GM21390 (cell line): ENCODE measurements around the gene MTMR1.

Experiments
- ATAC-seq: cut with Tn5 transposase; IDR thresholded peaks from one replicate; pipeline ENCODE4 v1.9.1; 2021; ENCODE audit not compliant: unreplicated experiment

MTMR1 gene

DNA sequence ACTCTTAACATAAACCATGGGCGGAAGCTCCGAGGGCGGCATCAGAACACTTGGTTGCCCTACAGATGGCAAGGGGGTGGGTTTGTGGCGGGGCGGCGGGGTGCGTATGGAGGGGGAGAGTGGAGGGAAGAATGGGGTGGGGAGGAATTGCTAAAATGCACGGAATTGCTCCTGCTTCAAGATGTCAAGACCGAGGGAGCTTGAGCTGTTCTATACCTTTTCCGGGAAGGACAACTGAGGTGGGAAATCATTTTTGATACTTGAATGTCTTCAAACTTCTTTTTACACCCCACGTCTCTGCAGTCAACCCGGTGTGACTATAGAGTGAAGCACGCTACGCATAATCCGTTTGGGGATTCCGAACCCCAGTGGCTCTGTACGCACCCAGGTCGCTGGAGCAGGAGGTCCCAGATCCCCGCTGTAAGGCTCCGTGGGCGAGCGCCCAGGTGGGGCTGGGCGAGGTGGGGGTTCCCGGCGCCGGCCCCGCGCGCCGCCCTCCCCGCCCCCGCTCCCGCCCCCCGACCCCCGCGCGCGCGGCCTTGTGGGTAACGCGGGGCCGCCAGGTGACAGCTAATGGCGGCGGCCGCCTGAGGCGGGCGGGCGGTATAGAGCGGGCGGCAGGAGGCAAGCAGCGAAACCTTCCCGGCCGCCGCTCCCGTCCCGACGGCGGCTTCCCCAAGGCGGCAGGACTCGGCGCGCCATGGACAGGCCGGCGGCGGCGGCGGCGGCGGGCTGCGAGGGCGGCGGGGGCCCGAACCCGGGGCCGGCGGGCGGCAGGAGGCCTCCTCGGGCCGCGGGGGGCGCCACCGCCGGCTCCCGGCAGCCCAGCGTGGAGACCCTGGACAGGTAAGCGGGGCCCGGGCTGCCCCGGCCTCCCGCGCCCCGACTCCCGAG is at the start of gene MTMR1:
MTMR1 (plus strand) TSS at position 566 of the 894 bp plus-strand sequence; CDS start at position 701, 135 bp downstream.
- ATAC-seq: peak; percentile 39

DNA sequence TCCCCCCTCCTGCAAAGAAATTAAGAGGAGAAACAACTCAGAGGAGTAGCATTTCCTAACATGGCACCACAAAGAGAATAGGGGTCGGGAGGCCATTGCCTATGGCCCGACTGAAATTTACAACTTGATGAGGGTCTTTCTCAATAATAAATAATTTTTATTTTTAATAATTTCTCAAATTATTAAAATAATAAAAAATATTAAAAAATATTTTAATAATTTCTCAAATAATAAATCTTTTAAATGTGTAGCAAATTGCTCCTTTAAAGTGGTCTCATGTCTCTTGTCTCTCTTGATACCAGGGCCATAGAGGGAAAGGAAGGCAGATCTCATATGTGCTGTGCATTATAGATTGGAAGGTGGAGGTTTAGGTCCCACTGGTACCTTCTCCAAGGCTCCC is 49.2 kb upstream of the MTMR1 start:
- no peak for ATAC-seq

- ATAC-seq: no peak
Observed at GRCh38 chrX:150644422-150644821, 48.8 kb upstream of the MTMR1 start.

DNA sequence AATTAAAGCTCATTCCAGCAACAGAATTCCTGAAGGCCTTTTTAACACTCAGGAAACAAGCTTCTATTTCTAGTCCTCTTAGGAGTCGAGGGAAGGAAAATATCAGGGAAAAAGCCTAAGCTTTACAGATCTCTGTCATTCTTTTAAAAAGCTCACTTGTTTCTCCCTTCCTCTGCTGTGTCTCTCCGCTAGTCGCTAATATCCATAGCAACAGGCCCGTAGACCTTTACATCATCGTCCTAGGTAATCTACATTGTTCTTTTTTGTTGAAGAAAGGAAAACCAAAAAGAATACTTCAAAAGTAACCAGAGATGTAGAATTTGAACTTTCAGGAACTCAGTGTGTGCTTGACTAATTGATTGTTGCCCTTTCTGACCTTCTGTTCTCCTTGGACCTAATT is 45.9 kb upstream of the MTMR1 start:
- ATAC-seq: no peak

DNA sequence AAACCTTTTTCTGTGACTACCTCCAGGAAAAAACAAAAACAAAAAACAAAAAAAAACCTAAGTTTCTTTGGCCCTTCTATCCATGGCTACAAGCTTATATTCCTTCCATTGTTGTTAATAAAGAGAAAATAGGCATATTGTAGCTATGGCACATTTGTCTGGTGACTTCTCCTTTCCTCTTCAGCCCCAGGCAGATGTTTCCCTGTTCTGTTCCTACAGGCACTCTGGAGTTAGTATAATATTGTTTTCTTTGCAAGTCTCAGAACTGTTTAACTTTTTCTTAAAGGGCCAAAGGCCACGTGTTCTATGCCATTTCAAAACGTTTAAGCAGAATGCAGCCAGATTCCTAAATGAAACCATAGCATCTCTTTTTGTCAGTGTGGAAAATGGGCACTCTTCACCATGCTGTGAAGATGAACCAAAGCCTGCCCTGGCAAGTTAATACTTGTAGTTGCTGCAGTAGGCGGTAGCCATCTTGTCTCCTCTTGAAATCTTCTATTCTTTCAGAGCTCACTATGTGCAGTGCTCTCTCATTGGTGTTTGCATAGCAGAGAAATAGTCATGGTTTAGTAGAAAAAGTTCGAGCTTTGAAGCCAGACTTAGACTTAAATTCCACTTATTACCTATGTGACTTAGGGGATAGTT is 44.8 kb upstream of the MTMR1 start:
- no peak for ATAC-seq

DNA sequence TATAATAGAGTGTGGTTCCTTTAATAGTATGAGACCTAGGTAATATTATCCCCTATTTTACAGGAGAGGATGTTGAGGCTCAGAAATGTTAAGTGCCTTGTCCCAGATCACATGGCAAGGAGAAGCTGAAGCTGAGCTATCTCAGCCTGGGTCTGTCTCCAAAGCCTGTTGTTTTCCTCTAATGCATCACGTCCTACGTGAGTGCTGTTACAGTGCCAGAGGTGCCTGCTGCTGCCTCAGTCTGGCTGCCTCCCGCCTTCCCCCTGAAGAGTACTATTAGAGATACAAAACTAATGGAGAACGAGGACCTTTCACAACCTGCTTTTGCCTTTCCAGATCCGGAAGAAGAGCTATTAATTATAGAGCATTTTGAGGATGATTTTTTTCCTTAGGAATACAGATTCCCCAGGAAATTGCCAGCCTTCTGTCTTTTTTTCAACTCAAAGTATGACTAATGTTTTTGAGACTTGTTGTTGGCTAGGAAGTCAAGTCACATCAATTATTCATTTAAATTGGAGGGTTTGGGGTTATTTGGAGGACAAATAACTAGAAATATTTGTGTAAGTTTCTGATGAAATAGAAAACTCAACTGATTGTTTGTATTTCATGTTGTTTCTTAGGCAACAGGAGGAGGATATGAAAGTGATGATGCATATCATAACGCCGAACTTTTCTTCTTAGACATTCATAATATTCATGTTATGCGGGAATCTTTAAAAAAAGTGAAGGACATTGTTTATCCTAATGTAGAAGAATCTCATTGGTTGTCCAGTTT is 43.9 kb upstream of the MTMR1 start:
- ATAC-seq: no peak

DNA sequence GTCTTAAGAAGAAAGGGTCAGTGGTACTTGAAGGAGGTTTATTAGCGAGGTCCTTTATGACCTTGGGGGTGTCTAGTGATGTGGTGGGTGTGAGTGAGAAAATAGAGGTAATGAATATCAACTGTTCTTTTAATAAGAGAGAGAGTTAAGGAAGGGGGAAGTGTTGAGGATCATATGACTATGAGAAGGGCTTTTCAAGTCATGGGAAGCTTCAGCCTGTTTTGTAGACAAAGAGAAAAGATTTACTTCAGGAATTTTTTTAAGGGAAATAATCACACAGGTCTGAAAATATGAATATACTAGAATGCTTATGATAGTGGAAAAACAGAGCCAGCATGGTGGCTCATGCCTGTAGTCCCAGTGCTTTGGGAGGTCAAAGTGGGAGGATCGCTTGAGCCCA is 41.3 kb upstream of the MTMR1 start:
- no peak for ATAC-seq

DNA sequence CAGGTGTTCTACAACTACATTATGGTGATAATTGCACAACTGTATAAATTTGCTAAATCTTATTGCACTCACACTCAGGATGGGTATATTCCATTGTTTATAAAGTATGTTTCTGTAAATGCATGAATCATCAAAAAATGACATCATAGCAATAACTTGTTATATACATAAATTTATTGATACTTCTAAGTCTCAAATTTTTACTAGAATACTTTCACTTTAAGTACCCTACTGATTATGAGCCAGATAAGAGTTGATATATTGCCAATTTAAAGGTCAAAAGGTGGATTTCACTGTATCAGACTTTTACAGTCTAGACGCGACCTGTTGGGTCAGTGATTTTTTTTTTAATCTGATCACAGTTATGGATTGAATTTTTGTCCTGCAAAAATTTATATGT is 37.4 kb upstream of the MTMR1 start:
- ATAC-seq: no peak

- no peak for ATAC-seq
Observed at GRCh38 chrX:150663073-150663472, 30.1 kb upstream of the MTMR1 start.

GRCh38 chrX:150664290-150664689 is 28.9 kb upstream of the MTMR1 start:
- no peak for ATAC-seq

DNA sequence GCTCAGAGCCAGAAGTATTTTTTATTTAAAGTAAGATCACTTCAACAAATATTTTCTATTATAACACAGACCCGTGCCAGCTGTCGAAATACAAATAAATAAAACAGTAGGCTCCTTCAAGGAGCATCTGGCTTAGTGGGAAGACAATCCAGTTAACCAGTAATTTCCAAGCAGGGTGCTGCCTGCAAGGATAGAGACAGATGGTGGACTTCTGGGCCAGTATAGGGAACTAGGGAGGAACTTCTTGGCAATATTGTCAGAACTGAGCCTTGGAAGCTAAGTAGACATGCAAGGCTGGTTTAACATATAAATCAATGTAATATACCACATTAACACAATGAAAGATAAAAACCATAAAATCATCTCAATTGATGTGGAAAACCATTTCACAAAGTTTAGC is 17.0 kb upstream of the MTMR1 start:
- ATAC-seq: no peak

DNA sequence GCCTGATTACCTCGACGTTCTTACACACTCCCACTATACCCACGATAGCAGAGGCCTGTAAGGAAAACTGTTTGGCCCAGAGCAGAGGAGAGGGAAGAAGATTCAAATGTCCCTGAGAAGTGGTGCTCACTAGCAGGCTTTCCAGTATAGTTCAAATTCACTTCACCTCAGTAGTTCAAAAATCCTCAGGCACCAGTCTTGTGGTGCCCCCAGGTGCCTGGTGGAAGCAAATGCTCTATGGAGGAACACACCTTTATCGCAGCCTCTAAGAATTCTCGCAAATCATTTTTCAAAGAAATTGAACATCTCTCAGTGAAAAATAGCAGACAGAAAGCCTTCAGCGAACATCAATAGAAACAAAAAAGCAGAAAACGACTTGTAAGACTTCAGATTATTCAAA is 12.2 kb upstream of the MTMR1 start:
- ATAC-seq: no peak

DNA sequence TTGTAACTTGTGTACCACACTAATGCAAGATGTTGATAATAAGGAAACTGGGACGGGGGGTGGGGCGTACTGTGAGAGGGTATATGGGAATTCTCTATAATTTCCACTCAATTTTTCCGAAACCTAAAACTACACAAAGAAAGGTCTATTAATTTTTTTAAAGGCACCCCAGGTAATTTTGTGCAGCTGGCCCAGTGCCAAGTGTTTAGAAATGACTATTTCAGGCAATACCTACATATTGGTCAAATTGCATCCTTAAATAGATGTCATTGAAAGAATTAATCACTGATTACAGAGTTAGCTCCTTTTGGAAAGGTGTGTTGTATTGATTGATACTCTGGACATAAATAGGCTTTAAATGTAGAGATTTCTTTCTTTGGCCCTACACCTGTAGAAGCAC is 10.1 kb upstream of the MTMR1 start:
- no peak for ATAC-seq

DNA sequence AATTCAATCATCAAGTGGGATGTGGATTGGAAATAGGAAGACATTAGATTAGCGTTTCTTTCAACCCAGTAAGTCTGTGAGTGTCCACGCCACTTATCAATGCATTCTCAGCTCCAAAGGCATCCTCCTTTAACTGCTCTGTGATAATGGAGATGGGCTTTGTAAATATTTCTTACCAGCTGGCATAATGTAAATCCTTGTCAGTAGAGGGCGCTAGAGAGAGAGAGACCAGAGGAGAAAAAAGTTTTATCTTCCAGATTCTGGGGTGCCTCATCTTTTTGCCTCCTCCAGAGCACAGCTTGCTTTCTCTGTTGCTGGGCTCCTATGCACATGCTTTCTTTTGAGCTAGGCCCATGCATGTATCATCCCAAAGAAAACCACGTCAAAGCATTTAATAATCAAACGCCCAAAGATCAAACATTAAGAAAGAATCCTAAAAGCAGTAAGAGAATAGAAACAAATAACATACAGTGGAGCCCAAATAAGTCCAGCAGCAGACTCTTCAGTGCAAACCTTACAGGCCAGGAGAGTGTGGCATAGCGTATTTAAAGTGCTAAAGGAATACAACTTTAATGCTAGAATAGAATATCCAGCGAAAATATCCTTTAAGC is 9.6 kb upstream of the MTMR1 start:
- ATAC-seq: no peak

GRCh38 chrX:150688911-150689451 is 4.2 kb upstream of the MTMR1 start:
- ATAC-seq: no peak

DNA sequence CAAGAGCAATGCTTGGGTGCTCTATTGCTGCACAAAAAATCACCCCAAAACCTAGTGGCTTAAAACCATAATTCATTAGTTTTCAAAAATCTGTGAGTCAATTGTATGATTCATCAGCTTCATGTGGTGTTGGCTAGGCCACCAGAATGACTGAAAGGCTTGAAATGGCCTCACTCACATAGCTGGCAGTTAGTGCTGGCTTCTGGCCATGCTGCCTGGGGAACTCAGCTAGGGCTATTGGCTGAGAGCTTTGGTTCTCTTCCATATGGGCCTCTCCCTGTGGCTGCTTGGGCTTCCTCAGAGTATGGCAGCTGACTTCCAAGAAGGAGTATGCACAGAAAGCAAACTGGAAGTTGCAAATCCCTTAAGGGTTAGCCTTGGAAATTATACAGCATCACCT is 3.1 kb upstream of the MTMR1 start:
- ATAC-seq: no peak

GRCh38 chrX:150692296-150692695 is 900 bp upstream of the MTMR1 start:
- ATAC-seq: no peak

GRCh38 chrX:150693725-150694574 is 754 bp downstream of the MTMR1 start:
- ATAC-seq: peak; percentile 65

- ATAC-seq: no peak
Observed at GRCh38 chrX:150694738-150695410, 1.7 kb downstream of the MTMR1 start.

DNA sequence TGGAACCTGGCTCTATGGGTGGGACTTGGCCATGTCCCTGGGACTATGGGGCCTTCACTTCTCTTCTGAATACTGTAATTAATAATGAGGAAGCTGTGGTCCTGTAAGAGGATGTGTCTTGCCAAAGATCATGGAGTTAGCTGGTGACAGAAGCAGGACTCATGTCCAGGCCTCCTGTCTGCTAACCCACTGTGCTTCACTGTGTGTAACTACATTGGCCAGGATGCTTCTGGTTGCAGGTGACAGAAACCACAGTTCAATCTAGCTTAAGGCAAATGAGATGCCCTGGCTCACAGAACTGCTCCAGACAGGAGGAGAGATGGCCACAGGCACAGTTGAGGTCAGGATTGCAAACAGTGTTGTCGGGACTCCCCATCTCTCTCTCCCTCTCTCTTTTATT is 3.1 kb downstream of the MTMR1 start:
- no peak for ATAC-seq
